HL-60 (cell line): ENCODE measurements around the gene GIGYF1.

Experiments used
- CTCF ChIP-seq: IDR thresholded peaks from one replicate; pipeline ENCODE4 v1.5.1; 2011; ENCODE audit warnings: low read length, control low read depth, inconsistent platforms; ENCODE audit not compliant: insufficient read depth
- GABPA ChIP-seq: IDR thresholded peaks from 2 replicates; pipeline ENCODE4 v1.6.1; 2012; ENCODE audit warnings: low read depth
- SPI1 ChIP-seq: IDR thresholded peaks from 2 replicates; pipeline ENCODE4 v1.6.1; 2012; ENCODE audit warnings: low read depth, mild to moderate bottlenecking, borderline replicate concordance

GRCh38 chr7:100675581-100676350 lies 18.3 kb downstream of the GIGYF1 start:
- TF ChIP-seq CTCF (no peak), SPI1 (peak; percentile 83), GABPA (peak; percentile 39; the same call in 1 of the 2 replicates)
